Measurements from ENCODE around the gene AKAP5. TPM values are rescaled to one million over a fixed set of nuclear protein-coding genes. Genes with fewer than 3 reads are reported as not detected.
A peak's percentile ranks its signal among the peaks of the same experiment; 100 is the strongest.
"Not testable (repeated sequence)": the region's sequence is repeated elsewhere in the genome, so short reads cannot be mapped to it uniquely, and the experiment has no call there.

Gene AKAP5
- total RNA-seq, 2 experiments from 2014 or later = 0.89 to 0.99 TPM

- Mint-ChIP-seq H3K27ac (peak overlapping the region; percentile 100), H3K27me3 (no peaks in the 10 kb centered on the region), H3K9me3 (no peaks in the 10 kb centered on the region), H3K4me1 (peaks cover 64% of the 10 kb centered on the region), H3K4me3 (peak overlapping the region; percentile 94), H3K36me3 (ENCODE audit: low read depth) (peaks cover 40% of the 10 kb centered on the region)
- POLR2A ChIA-PET = no interaction called here
- no peak for DNase-seq
- CTCF ChIA-PET = interaction anchor here (0.6 kb wide), 2 partner anchors 74 to 189 kb away, joined by 3 to 4 read pairs; no protein-coding TSS in a partner anchor
Observed at GRCh38 chr14:64507376-64508156, 42.3 kb downstream of the AKAP5 start.

- peaks cover 69% of the 10 kb centered on the region for H3K4me1 Mint-ChIP-seq
- ChIA-PET CTCF (interaction anchor here (0.6 to 1.6 kb wide), 5 partner anchors 10 to 1158 kb away, joined by 3 to 5 read pairs (median 4); no protein-coding TSS in a partner anchor), POLR2A (no interaction called here)
- H3K27ac Mint-ChIP-seq = peak overlapping the region; percentile 100
- no peak for DNase-seq
- no peaks in the 10 kb centered on the region for H3K9me3 Mint-ChIP-seq
- H3K27me3 Mint-ChIP-seq = no peaks in the 10 kb centered on the region
- peaks cover 35% of the 10 kb centered on the region for H3K36me3 Mint-ChIP-seq (ENCODE audit: low read depth)
- H3K4me3 Mint-ChIP-seq = peak overlapping the region; percentile 94
Observed at GRCh38 chr14:64508215-64508776, 43.0 kb downstream of the AKAP5 start.

GRCh38 chr14:64509036-64509435 is 43.7 kb downstream of the AKAP5 start:
- peaks cover 35% of the 10 kb centered on the region for H3K36me3 Mint-ChIP-seq (ENCODE audit: low read depth)
- ChIA-PET POLR2A (no interaction called here), CTCF (interaction anchor here (0.6 to 1.6 kb wide), 3 partner anchors 9 to 1157 kb away, joined by 3 to 5 read pairs (median 5); no protein-coding TSS in a partner anchor)
- peak overlapping the region; percentile 63 for H3K27ac Mint-ChIP-seq
- no peaks in the 10 kb centered on the region for H3K27me3 Mint-ChIP-seq
- DNase-seq = no peak
- no peaks in the 10 kb centered on the region for H3K9me3 Mint-ChIP-seq
- H3K4me1 Mint-ChIP-seq = peaks cover 74% of the 10 kb centered on the region
- peak overlapping the region; percentile 35 for H3K4me3 Mint-ChIP-seq

GRCh38 chr14:64510825-64511671 is 45.7 kb downstream of the AKAP5 start:
- peaks cover 27% of the 10 kb centered on the region for H3K36me3 Mint-ChIP-seq (ENCODE audit: low read depth)
- no peaks in the 10 kb centered on the region for H3K9me3 Mint-ChIP-seq
- CTCF ChIA-PET = interaction anchor here (0.6 to 2.6 kb wide), 8 partner anchors 8 to 167 kb away, joined by 3 to 10 read pairs (median 3); partner anchors contain the start of gene HSPA2
- POLR2A ChIA-PET = interaction anchor here (0.7 kb wide), 1 partner anchor 7 kb away, joined by 3 read pairs; no protein-coding TSS in a partner anchor
- H3K27ac Mint-ChIP-seq = peak overlapping the region; percentile 10
- H3K4me3 Mint-ChIP-seq = peak overlapping the region; percentile 28
- peak; percentile 78 for DNase-seq
- H3K4me1 Mint-ChIP-seq = peaks cover 81% of the 10 kb centered on the region
- H3K27me3 Mint-ChIP-seq = no peaks in the 10 kb centered on the region

- ChIA-PET POLR2A (no interaction called here), CTCF (no interaction called here)
- Mint-ChIP-seq H3K4me3 (no peak overlapping the region), H3K9me3 (no peaks in the 10 kb centered on the region), H3K36me3 (ENCODE audit: low read depth) (peaks cover 16% of the 10 kb centered on the region), H3K4me1 (peaks cover 78% of the 10 kb centered on the region), H3K27ac (no peak overlapping the region), H3K27me3 (no peaks in the 10 kb centered on the region)
- DNase-seq = no peak
Observed at GRCh38 chr14:64513271-64513670, 48.0 kb downstream of the AKAP5 start.

- POLR2A ChIA-PET = no interaction called here
- no peak overlapping the region for H3K4me3 Mint-ChIP-seq
- DNase-seq = no peak
- H3K36me3 Mint-ChIP-seq (ENCODE audit: low read depth) = peaks cover 9% of the 10 kb centered on the region
- H3K4me1 Mint-ChIP-seq = peaks cover 63% of the 10 kb centered on the region
- no peaks in the 10 kb centered on the region for H3K9me3 Mint-ChIP-seq
- CTCF ChIA-PET = interaction anchor here (0.7 to 2.2 kb wide), 5 partner anchors 9 to 822 kb away, joined by 4 to 7 read pairs (median 6); no protein-coding TSS in a partner anchor
- no peak overlapping the region for H3K27ac Mint-ChIP-seq
- H3K27me3 Mint-ChIP-seq = no peaks in the 10 kb centered on the region
Observed at GRCh38 chr14:64515053-64515452, 49.8 kb downstream of the AKAP5 start.

GRCh38 chr14:64516969-64517368 is 51.7 kb downstream of the AKAP5 start:
- Mint-ChIP-seq H3K27ac (no peak overlapping the region), H3K4me1 (peaks cover 50% of the 10 kb centered on the region), H3K4me3 (no peak overlapping the region), H3K9me3 (no peaks in the 10 kb centered on the region), H3K27me3 (no peaks in the 10 kb centered on the region), H3K36me3 (ENCODE audit: low read depth) (peaks cover 7% of the 10 kb centered on the region)
- ChIA-PET CTCF (interaction anchor here (0.6 to 2.2 kb wide), 2 partner anchors 9 to 20 kb away, joined by 4 to 7 read pairs; no protein-coding TSS in a partner anchor), POLR2A (no interaction called here)
- no peak for DNase-seq

- H3K9me3 Mint-ChIP-seq; H3K27me3 Mint-ChIP-seq; DNase-seq; H3K27ac Mint-ChIP-seq; POLR2A ChIA-PET; H3K4me3 Mint-ChIP-seq; H3K36me3 Mint-ChIP-seq (ENCODE audit: low read depth): not testable (repeated sequence)
- CTCF ChIA-PET = interaction anchor here (1.0 kb wide), 1 partner anchor 9 kb away, joined by 5 read pairs; no protein-coding TSS in a partner anchor
- peaks cover 44% of the 10 kb centered on the region for H3K4me1 Mint-ChIP-seq
Observed at GRCh38 chr14:64517667-64518066, 52.4 kb downstream of the AKAP5 start.

- ChIA-PET CTCF (interaction anchor here (0.7 to 1.0 kb wide), 2 partner anchors 9 to 14 kb away, joined by 3 to 5 read pairs; no protein-coding TSS in a partner anchor), POLR2A (interaction anchor here (0.6 kb wide), 1 partner anchor 7 kb away, joined by 3 read pairs; no protein-coding TSS in a partner anchor)
- H3K27ac Mint-ChIP-seq = no peak overlapping the region
Observed at GRCh38 chr14:64518229-64518628, 52.9 kb downstream of the AKAP5 start.

GRCh38 chr14:64520699-64521098 is 55.4 kb downstream of the AKAP5 start:
- DNase-seq = no peak
- H3K27me3 Mint-ChIP-seq = no peaks in the 10 kb centered on the region
- ChIA-PET CTCF (interaction anchor here (0.6 to 2.7 kb wide), 4 partner anchors 9 to 140 kb away, joined by 3 to 10 read pairs (median 3); no protein-coding TSS in a partner anchor), POLR2A (no interaction called here)
- H3K4me3 Mint-ChIP-seq = no peak overlapping the region
- H3K9me3 Mint-ChIP-seq = no peaks in the 10 kb centered on the region
- peaks cover 23% of the 10 kb centered on the region for H3K4me1 Mint-ChIP-seq
- peaks cover 10% of the 10 kb centered on the region for H3K36me3 Mint-ChIP-seq (ENCODE audit: low read depth)
- no peak overlapping the region for H3K27ac Mint-ChIP-seq

More at GRCh38 chr14:64518229-64518628, 52.9 kb downstream of the AKAP5 start:
- Mint-ChIP-seq H3K27me3 (no peaks in the 10 kb centered on the region), H3K9me3 (no peaks in the 10 kb centered on the region), H3K4me1 (peaks cover 40% of the 10 kb centered on the region), H3K4me3 (no peak overlapping the region), H3K36me3 (ENCODE audit: low read depth) (peaks cover 7% of the 10 kb centered on the region)
- no peak for DNase-seq

- H3K27ac Mint-ChIP-seq = no peak overlapping the region
- no peaks in the 10 kb centered on the region for H3K27me3 Mint-ChIP-seq
- H3K9me3 Mint-ChIP-seq = no peaks in the 10 kb centered on the region
- ChIA-PET CTCF (interaction anchor here (2.7 kb wide), 1 partner anchor 12 kb away, joined by 10 read pairs; no protein-coding TSS in a partner anchor), POLR2A (no interaction called here)
- no peak overlapping the region for H3K4me3 Mint-ChIP-seq
- H3K36me3 Mint-ChIP-seq (ENCODE audit: low read depth) = peaks cover 19% of the 10 kb centered on the region
- peaks cover 12% of the 10 kb centered on the region for H3K4me1 Mint-ChIP-seq
- DNase-seq = no peak
Observed at GRCh38 chr14:64522591-64523355, 57.5 kb downstream of the AKAP5 start.

Measured in activated CD4-positive, alpha-beta T cell treated with anti-CD3 and anti-CD28 coated beads, Interleukin-2, amount 10 ng/mL, durations not matched to agents 7 days and 5 days (primary cell).